GM21619 (cell line): Measurements from ENCODE around the gene DISC1.

Experiments used
- ATAC-seq: cut with Tn5 transposase; IDR thresholded peaks from one replicate; pipeline ENCODE4 v1.9.1; 2021; ENCODE audit not compliant: unreplicated experiment

The DISC1 gene

DNA sequence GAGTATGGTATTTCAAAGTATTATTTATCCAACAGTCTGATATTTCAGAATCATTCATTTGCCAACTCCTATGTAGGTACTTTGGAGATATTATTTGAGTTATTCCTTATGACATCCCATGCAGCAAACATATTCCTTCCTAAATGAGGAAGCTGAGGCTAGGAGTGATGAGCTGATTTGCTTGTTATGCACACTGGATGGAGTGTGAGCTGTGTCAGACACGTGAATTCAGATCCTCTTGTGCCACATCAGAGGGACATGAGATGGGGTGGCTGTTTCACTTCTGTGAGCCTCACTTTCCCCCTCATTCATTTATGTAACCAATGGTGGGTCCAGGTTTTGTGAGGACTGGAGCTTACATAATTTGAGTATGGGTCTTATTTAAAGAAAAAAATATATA, 215.9 kb downstream of the DISC1 start:
- no peak for ATAC-seq

DNA sequence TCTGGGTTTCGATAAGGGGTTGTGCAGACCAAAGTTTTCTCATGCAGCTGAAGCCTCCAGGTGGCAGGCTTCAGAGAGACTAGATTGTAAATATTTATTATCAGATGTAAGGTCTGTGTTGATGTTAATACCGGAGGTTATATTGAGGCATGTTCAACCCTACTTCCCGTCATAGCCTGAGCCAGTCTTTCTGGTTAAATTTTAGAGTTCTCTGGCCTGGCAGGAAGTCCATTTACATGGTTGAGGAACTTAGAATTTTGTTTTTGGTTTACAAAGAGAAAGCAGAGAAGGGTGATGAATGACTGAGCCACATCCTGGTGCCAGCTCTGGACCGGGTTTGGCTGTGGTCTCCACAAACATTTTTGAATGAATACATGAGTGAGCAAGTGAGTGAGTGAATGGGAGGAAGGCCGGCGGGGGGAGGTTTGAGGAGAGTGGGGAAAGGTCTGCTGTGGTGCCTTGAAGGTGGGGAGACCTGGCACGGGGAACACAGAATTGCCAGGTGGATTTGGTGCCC, 218.5 kb downstream of the DISC1 start:
- ATAC-seq: peak; percentile 63

DNA sequence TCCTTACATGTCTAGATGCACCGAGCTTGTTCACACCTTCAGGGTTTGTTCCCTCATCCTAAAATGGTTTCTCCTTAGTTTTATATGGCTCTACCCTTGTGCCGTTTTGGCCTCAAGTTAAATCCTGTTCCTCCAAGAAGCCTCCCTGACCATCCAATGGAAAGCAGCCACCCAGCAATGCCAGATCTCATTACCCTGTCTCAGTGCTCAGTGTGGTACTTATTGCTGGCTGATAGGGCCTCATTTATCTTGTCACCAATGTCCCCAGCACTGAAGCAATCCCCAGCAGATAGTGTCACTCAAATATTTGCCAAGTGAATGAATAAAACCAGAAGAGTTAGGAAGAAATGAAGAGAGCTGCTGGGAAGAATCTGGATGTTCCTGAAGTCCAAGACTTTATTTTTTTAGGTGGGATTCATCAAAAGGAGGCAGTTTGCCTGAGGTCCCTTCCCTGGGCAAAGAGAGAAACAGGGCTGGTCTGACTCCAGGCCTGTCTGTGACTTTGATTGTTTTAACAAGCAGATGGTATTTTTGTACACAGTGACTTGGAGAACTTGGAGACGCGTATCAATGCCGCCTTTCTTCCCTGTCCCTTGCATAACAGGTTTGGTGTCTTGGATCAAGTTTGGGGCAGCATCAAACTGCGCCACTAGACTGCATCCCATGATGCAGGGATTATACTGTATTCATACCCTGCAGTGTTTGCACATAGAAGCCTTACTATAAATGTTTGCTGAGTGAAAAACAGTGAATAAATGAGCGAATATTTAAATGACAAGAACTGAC, 221.2 kb downstream of the DISC1 start:
- ATAC-seq: no peak

DNA sequence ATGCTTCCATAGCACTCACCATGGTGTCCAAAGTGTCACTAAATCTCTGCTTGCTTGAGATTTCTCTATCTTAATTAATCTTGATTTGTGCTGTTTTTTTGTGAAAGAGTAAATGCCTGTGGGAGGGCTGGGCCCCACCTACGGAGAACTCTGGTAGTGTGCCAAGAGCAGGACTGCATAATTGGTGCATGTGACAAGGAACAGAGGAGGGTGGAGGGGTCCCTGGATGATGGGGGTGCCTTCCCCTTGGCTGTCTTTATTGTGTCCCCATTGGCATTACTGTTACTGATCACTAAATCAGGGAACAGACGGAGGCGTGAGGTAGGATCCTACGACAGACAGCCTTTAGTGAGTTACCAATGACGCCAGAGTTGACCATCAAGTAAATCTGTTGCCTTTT, 223.4 kb downstream of the DISC1 start:
- no peak for ATAC-seq

DNA sequence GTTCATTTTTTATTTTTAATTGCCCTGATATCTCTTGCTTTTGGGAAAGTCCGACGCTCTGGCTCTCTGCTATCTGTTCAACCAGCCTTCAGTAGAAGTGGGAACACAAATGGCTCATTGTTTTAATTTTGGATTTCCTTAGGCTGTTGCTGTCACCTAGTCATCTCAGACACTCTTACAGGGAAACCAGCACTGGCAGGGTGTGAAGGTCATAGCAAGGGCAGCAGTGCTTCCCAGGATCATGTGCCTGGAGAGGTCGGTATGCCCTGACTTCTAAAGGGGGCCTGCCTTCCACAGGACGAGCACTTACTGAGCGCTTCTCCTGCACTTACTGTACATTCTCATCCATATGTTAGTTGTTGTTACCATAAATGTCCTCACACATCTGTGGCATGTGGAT, 224.2 kb downstream of the DISC1 start:
- no peak for ATAC-seq

DNA sequence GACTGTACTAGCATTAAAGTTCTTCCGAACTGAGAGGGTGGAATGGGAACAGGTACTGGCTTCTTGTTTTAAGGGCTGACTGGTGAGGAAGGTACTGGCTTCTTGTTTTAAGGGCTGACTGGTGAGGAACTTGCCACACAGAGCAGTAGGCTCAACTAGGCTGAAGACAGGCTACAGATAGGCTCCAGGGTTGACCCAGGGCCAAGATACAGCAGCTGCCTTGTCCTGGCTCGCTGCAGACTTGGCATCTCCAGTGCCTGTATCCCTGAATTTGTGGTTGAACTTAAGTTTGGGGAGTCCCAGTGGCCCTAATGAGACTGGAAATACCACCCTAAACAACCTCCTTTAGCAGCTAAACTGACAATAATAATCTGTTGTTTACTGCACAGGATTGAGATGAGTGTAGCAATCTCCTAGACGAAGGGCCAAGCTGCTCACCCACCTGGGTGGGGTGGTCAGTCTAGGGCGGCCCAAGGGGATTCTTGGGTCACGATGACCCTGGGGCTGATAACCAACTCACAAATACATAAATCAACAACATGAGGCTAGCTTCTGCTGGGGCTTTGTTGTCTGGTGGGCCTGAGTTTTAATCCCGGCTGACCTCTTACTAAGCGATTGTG, 227.1 kb downstream of the DISC1 start:
- ATAC-seq: no peak

DNA sequence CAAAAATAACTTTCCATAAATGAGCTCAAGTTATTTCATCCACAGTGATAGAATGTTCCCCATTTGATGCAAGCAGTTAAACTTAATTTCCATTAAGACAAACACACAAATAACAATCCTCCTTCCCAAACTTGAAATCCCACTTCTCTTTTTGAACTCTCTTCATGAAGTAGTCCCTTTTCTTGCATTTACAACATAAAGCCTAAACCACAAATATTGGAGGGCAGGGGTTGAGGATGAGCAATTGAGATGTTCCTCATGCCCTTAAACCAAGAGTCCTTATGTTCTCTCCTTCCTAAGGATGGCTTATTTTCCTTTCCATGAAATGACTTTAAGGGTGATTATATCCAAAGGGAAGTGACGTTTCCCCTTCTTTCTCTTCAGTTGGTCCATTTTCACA, 228.8 kb downstream of the DISC1 start:
- ATAC-seq: no peak

DNA sequence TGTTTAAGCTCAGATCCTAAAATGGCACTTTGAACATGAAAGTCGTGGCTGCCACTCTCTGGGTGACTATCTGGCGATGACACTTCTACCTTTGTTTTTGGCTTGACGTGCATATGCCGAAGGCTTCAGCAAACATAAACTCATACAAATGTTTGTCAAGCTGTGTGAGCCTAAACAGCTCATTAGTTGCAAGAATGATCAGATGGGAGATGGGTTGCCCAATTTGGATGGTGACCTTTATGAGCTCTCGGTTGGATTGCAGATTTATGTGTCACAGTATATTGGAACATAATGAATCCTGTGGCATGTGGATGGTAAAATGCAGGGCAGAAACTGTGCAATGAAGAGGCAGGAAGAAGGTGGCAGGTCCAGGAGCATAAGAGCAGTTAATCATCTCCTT, 229.3 kb downstream of the DISC1 start:
- no peak for ATAC-seq

DNA sequence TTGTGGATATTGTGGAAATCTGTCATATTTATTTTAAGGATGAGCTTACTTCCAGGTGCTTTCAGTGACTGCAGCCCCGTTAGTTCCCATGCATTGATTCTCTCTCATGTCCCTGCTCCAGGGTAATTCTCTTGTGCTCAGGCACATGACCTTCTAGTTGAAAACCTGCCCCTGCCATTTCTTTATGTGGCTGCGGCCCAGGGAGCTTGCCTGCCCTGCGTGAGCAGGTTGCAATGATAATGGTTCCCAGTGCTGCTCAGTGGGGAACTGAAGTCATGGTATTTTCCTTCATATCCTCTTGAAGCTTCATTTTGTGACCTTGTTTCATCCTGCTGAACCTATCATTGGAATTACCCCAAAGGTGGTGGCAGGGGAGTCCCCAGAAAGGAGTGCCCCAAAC, 229.8 kb downstream of the DISC1 start:
- ATAC-seq: no peak

DNA sequence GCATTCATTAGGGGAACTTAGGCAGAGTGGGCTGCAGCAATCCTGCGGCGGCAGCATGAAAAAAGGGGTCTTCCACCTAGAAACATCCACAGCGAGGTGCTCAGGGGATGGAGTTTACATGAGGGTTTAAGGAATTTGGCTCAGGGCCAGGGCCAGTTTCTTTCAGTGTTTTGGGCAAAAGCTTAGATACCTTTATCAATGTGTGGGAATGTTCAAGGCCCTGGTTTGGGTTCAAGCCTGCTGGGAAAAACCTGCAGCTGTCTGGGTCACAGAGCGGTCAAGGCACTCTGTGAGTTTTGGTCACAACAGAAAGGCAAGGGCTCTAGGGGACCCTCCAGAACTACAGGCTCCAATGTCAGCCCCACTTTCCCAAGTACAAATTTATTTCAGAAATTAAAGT, 230.3 kb downstream of the DISC1 start:
- no peak for ATAC-seq

DNA sequence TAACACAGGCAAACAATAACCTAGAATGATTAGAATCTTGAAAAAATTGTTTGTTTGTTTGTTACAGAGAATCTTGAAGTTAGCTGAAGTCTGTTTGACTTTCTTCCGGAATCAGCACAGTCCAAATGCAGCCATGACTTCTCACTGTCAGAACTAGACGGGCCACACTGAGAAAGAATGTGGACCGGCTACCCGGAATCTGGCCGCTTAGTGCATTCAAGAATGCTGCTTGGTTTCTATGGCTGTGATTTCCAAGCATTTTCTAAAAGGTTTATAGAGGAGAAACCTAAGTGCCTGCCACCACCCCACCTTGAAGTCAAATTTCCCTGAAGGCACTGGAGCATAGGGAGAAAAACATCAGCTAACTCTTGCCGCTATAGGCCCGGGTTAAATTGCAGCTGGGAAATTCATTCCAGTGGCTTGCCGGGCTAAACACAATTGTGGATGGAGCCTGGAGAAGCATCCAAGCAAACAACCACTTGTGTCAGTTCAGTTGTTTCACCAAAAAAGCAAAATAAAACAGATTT, 231.1 kb downstream of the DISC1 start:
- no peak for ATAC-seq

DNA sequence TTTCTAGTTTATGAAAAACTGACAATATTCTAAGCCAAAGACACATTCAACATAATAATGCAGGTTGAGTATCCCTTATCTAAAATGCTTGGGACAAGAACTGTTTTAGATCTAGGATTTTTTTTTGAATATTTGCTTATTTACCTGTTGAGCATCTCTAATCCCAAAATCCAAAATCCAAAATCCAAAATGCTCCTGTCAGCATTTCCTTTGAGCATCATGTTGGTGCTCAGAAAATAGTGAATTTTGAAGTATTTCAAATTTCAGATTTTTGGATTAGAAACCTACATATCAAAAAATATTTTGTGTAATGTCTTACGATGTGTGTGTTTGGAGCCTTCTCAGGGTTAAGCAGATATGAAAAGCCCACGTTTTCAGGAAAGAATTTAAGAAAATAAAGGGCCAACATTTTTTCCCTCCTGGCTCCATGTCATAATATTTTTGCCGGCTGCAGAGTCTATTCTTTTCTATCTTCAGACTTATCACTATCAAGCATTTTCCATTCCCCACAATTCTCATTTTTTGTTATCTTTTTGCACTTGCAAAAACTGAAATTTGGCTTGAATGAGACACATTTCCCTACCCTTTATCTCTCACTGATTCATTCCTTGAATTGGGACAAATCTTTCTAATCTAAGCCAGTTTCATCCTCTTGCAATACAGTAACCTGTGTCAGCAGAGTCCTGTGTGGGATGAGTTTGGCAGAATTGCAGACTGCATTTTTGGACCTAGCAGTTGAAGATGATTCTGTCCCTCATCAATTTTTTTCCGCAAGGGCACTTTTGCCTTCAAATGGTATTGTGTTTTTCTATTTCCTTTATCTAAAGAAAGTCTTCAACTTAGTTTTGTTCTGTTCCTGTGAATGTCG, 233.9 kb downstream of the DISC1 start:
- ATAC-seq: no peak

DNA sequence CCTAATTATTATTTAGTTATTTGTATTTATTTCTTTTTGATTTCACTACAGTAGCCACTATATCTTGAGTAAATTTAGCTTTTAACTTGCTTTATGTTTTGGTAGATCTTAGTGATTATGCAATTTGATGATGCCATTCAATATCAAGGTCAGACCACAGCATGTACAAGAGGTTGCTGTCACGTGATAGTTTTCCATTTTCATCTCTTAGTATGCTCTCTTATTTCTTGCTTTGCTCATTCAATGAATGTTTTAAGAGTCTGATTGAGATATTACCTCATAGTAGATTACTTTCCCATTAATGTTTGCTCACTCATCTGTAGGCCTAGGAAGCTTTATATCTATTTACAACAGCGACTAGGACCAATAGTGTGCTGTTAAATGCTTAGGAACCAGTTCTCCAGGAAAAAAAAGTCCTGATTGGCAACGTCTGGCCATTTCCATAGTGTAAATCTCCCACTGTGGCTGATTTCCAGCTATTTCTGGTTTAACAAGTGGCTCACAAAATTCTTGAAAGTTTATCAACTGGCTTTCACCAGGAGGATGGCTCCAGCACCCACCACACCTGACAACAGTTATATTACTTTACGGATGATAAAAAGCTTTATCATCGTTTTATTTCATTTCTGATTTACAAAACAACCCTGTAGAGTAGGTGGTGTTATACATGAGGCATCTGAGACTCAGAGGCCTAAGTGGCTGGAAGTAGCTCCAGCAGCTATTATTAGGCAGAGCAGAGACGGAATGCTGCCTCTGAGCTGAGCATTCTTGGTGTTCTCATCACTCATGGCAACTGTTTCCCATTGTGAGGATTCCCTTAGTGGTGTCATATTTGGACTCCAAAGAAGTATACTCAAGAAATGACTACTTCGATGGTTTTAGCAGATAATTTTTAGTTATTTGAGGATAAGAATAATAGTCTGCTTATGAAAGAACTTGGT, 235.2 kb downstream of the DISC1 start:
- ATAC-seq: no peak

DNA sequence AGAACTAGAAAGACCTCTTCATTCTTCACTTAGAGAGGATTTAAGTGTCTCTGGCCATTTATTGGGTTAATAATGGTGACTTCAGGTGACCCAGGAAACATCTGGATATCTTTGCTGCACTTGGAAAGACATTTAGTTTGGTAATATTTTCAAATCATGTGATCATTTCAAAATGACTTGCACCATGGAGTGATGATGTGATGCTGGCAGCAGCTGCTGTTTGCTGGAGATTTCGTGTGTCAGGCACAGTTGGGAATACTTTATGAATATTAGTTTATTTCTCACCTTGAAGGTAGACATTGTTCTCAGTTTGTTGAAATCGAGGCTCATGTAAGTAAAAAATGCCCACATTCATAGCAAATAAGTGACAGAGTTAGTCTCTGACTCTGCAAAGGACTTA, 236.0 kb downstream of the DISC1 start:
- no peak for ATAC-seq

DNA sequence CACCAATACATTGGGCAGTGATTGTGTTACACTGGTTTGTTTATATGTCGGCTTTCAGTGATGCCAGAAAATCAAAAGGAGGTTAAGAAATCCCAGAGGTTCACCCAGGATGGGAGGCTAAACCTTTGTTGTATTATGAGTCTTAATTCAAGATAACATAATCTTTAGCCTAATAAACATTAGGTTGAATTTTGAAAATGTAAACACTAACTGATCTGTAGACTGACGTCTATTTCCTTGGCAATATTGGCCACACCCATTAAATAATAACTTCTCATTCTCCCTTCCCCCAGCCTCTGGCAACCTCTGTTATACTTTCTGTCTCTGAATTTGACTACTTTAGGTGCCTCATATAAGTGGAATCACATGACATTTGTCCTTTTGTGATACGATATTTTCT, 238.7 kb downstream of the DISC1 start:
- ATAC-seq: no peak

DNA sequence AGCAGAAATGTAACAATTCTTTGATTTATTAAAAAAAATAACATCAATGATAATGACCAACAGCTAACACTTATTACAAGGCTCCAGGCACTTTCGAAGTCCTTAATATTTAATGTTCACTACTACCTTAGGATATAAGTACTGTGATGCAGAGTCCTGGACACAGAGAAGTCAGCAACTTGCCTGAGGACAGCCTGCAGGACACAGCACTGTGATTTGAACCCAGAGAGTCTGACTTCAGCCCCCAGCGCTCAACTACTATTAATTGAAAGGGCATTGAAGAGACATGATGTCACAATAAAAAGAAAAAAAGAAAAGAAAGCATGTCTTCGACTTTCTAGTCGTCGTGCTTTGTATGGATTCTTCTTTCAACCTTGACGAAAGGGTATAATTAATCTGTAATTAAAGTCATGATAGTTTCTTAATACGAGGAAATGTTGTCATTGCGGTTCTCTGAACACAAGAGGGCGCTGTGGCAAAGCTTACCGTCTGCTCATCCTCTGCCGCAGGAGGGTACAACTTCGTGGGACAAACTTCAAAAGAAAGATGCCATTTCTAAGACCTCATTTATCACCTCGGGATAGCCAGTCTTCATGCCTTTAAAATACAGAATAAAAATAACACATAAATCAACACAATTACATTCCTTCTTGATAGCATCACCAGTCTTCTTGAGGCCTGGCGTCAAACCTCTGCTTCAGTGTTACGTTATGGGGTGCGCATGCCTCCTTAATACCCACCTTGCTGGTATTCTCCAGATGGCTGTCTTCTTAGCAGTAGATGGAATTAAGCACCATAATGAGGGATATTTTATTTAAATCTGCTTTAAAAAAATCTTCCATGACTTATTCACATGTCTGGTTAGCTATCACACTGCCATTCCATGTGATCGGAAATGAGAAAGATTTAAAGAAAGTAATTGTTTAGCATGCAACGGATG, 240.1 kb downstream of the DISC1 start:
- ATAC-seq: no peak

DNA sequence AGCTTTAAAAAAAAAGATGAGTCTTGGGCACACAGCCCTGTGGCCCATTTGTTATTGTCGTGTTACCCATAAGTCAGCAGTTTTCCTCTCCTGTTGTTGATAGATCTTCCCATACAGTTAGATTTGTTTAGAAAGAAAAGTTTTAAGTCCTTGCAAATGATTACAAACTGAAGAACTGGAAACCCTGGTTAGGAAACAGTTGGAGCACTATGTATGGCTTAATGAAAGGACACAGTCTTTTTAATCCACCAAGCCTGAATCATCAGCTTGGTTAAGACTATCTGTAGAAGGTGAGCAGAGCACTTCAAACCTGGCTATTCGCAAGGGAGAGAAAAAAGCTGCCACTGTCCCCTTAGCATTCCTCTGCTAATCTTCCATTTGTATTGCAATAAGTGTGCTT, 241.0 kb downstream of the DISC1 start:
- no peak for ATAC-seq

DNA sequence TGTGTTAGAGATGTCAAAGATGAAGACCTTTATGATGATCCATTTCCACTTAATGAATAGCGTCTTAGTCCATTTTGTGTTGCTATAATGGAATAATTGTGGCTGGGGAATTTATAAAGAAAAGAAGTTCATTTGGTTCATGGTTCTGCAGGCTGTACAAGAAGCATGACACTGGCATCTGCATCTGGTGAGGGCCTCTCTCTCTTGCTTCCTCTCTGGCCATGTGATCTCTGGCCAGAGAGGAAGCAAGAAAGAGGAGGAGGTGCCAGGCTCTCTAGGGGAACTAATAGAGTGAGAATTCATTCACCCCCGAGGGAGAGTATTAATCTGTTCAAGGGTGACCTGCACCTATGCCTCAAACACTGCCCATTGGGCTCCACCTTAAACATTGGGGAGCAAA, 242.8 kb downstream of the DISC1 start:
- no peak for ATAC-seq

DNA sequence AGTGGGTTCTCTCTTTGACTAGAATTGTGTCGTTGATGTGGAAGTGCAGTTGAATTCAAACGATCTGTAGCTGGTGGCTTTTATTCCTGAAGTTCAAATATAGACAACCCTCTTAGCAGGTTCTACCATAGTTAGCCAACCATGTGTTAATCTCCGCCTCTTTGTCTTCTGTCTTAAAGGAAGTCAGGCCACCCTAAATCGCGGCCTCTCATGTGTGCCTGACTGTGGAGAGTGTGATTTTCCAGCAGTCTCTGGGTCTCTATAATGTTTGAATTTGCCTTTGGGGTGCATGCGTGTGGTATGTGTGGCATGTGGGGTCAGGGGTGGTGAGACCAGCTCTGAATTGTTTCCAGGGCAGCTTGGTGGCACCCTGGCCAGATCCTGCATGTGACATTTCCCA, 244.9 kb downstream of the DISC1 start:
- no peak for ATAC-seq
